ENCODE measurements around the gene TSPOAP1. TPM values are rescaled to one million over a fixed set of nuclear protein-coding genes. Genes with fewer than 3 reads are reported as not detected.

Gene TSPOAP1
- total and polyA plus RNA-seq, 10 of the 15 experiments (the other 5 are each of a cell fraction or from before 2014, with no cell fraction given), result 0.58 to 16.4 (median 4.2) TPM; not detected in 1

GRCh38 chr17:58307468-58308172 is 21.0 kb downstream of the TSPOAP1 start:
- no peak overlapping the region for H3K4me2 ChIP-seq (ENCODE audit: control insufficient read depth, insufficient read depth)
- no peaks in the 10 kb centered on the region for H3K9me3 ChIP-seq (replicated peaks; ENCODE audit: control insufficient read depth, insufficient read depth, low read length)
- in situ Hi-C loops (cut with MboI), result no loop called here
- no TSS peak for BruUV-seq (replicated peaks)
- SMC1A ChIA-PET (ENCODE audit: uncharacterized antibody, unreplicated experiment), result interaction anchor here (0.8 to 1.4 kb wide), 4 partner anchors 16 to 144 kb away, joined by 3 to 5 read pairs (median 3); no protein-coding TSS in a partner anchor
- no peak overlapping the region for H3K27ac ChIP-seq (ENCODE audit: control insufficient read depth, insufficient read depth)
- CTCF ChIA-PET, result interaction anchor here (0.8 to 7.1 kb wide), 4 partner anchors 8 to 121 kb away, joined by 3 to 56 read pairs (median 5); partner anchors contain the start of gene RNF43
- no peak for DNase-seq (ENCODE audit: low read depth, low spot score)
- no peak for FAIRE-seq
- no peaks in the 10 kb centered on the region for H3K27me3 ChIP-seq (replicated peaks in 1 of 2; ENCODE audit: control insufficient read depth in 2 of 2, insufficient read depth in 2 of 2, low read length in 1 of 2)
- H3K4me1 ChIP-seq (ENCODE audit: control insufficient read depth, insufficient read depth, low read length), result no peaks in the 10 kb centered on the region
- no peak overlapping the region for H2AFZ ChIP-seq (ENCODE audit: control insufficient read depth, low read depth, low read length)
- intact Hi-C loops (cut with micrococcal nuclease; ENCODE audit: unreplicated experiment), result no loop called here
- POLR2A ChIA-PET, result no interaction called here
- H3K79me2 ChIP-seq (ENCODE audit: control insufficient read depth, insufficient read depth, low read length), result no peaks in the 10 kb centered on the region
- H4K20me1 ChIP-seq (ENCODE audit: control insufficient read depth, insufficient read depth), result no peaks in the 10 kb centered on the region
- H3K9ac ChIP-seq (ENCODE audit: control insufficient read depth, insufficient read depth, low read length), result no peak overlapping the region
- RAD21 ChIA-PET (ENCODE audit: unreplicated experiment), result interaction anchor here (1.4 to 1.5 kb wide), 2 partner anchors 10 to 37 kb away, joined by 4 read pairs; no protein-coding TSS in a partner anchor
- TF ChIP-seq SIX5 (IDR thresholded peaks at IDR 0.05; ENCODE audit: low read depth, low read length, severe bottlenecking), result no peak
- no peak for TF ChIP-seq ELK1 (IDR thresholded peaks at IDR 0.05; ENCODE audit: low read depth, low read length)
- peak; percentile 23; the same call in 1 of the 2 replicates for TF ChIP-seq POLR2A (IDR thresholded peaks at IDR 0.05; ENCODE audit: low read depth, low read length)
- TF ChIP-seq NR2F1 (conservative IDR thresholded peaks at IDR 0.05), result no peak
- TF ChIP-seq NBN (IDR thresholded peaks at IDR 0.05), result no peak
- WGBS (ENCODE audit: insufficient coverage, insufficient replicate concordance, low lambda C conversion rate, missing lambda C conversion rate), result 71% methylated on average over 20 of the region's 20 CpGs
- H3K4me3 ChIP-seq, result no peak overlapping the region
- ATAC-seq, result no peak
- 0 out of 4 replicates have a peak, but pooled peaks cover 0 to 1% of the 10 kb centered on the region in 2 experiments for H3K36me3 ChIP-seq (ENCODE audit: control insufficient read depth in 2 of 2, insufficient read depth in 2 of 2, low read length in 1 of 2)

All from GM12878 (cell line).